ENCODE data around the gene AKAP13.

The AKAP13 gene

GRCh38 chr15:85470563-85471271, 90.3 kb downstream of the AKAP13 start:
- Mint-ChIP-seq H3K36me3 (ENCODE audit: low read depth) (peaks cover 8% of the 10 kb centered on the region), H3K4me3 (no peak overlapping the region)

GRCh38 chr15:85472349-85472748, 91.9 kb downstream of the AKAP13 start:
- Mint-ChIP-seq H3K4me3 (no peak overlapping the region), H3K27ac (no peak overlapping the region), H3K9me3 (no peaks in the 10 kb centered on the region), H3K36me3 (ENCODE audit: low read depth) (peaks cover 1% of the 10 kb centered on the region), H3K27me3 (ENCODE audit: low read depth) (no peaks in the 10 kb centered on the region), H3K4me1 (peaks cover 46% of the 10 kb centered on the region)
- no peak for TF ChIP-seq CTCF (IDR thresholded peaks at IDR 0.05; ENCODE audit: unreplicated experiment in 3 of 3)

More at GRCh38 chr15:85470563-85471271, 90.3 kb downstream of the AKAP13 start:
- TF ChIP-seq CTCF (IDR thresholded peaks at IDR 0.05; ENCODE audit: unreplicated experiment in 3 of 3) = no peak
- Mint-ChIP-seq H3K9me3 (peaks cover 3% of the 10 kb centered on the region), H3K27ac (peak overlapping the region; percentile 25 to 63 (median 28)), H3K4me1 (peaks cover 44% of the 10 kb centered on the region), H3K27me3 (ENCODE audit: low read depth) (no peaks in the 10 kb centered on the region)

- H3K9me3 Mint-ChIP-seq = no peaks in the 10 kb centered on the region
Observed at GRCh38 chr15:85473455-85473854, 93.1 kb downstream of the AKAP13 start.

GRCh38 chr15:85474700-85475316, 94.4 kb downstream of the AKAP13 start:
- Mint-ChIP-seq H3K27me3 (ENCODE audit: low read depth) (no peaks in the 10 kb centered on the region), H3K4me1 (peaks cover 61% of the 10 kb centered on the region), H3K9me3 (no peaks in the 10 kb centered on the region), H3K36me3 (ENCODE audit: low read depth) (no peaks in the 10 kb centered on the region), H3K27ac (peak overlapping the region in 1 of 3 experiments; percentile 33), H3K4me3 (no peak overlapping the region)
- no peak for TF ChIP-seq CTCF (IDR thresholded peaks at IDR 0.05; ENCODE audit: unreplicated experiment in 3 of 3)

More at GRCh38 chr15:85473455-85473854, 93.1 kb downstream of the AKAP13 start:
- Mint-ChIP-seq H3K36me3 (ENCODE audit: low read depth) (no peaks in the 10 kb centered on the region), H3K4me1 (peaks cover 52% of the 10 kb centered on the region), H3K27me3 (ENCODE audit: low read depth) (no peaks in the 10 kb centered on the region), H3K4me3 (no peak overlapping the region), H3K27ac (peak overlapping the region; percentile 24 to 65 (median 44))
- no peak for TF ChIP-seq CTCF (IDR thresholded peaks at IDR 0.05; ENCODE audit: unreplicated experiment in 3 of 3)

- no peaks in the 10 kb centered on the region for H3K9me3 Mint-ChIP-seq
- TF ChIP-seq CTCF (IDR thresholded peaks at IDR 0.05; ENCODE audit: unreplicated experiment in 3 of 3) = no peak
- H3K4me1 Mint-ChIP-seq = peaks cover 58% of the 10 kb centered on the region
- H3K27me3 Mint-ChIP-seq (ENCODE audit: low read depth) = no peaks in the 10 kb centered on the region
- no peaks in the 10 kb centered on the region for H3K36me3 Mint-ChIP-seq (ENCODE audit: low read depth)
- peak overlapping the region in 1 of 3 experiments; percentile 21 for H3K27ac Mint-ChIP-seq
- no peak overlapping the region for H3K4me3 Mint-ChIP-seq
Observed at GRCh38 chr15:85475317-85475701, 94.9 kb downstream of the AKAP13 start.
